ENCODE measurements around the gene TMEM150B.

The TMEM150B gene, protein sequence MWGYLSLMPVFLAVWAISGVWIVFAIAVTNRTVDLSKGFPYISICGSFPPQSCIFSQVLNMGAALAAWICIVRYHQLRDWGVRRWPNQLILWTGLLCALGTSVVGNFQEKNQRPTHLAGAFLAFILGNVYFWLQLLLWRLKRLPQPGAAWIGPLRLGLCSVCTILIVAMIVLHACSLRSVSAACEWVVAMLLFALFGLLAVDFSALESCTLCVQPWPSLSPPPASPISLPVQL

DNA sequence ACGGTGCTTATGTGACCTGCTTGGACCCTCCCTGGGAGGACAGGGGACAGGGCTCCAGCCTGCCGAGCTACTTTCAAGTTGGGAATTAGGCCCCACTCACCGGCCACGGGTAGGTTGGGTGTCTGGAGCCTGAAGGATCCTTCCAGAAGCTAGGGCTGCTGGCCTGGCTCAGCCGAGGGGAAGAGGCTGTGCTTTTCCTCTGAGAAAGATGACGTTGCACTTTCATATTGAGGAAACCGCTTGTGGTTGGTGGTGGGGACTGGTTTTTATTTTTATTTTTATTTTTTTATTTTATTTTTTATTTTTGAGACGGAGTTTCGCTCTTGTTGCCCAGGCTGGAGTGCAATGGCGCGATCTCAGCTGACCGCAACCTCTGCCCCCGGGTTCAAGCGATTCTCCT is at the start of gene TMEM150B:
Gene TMEM150B (minus strand): TSS at position 170 of the 400 bp plus-strand sequence. CDS start 4,305 bp downstream, outside the sequence.
- no peak for FAIRE-seq

DNA sequence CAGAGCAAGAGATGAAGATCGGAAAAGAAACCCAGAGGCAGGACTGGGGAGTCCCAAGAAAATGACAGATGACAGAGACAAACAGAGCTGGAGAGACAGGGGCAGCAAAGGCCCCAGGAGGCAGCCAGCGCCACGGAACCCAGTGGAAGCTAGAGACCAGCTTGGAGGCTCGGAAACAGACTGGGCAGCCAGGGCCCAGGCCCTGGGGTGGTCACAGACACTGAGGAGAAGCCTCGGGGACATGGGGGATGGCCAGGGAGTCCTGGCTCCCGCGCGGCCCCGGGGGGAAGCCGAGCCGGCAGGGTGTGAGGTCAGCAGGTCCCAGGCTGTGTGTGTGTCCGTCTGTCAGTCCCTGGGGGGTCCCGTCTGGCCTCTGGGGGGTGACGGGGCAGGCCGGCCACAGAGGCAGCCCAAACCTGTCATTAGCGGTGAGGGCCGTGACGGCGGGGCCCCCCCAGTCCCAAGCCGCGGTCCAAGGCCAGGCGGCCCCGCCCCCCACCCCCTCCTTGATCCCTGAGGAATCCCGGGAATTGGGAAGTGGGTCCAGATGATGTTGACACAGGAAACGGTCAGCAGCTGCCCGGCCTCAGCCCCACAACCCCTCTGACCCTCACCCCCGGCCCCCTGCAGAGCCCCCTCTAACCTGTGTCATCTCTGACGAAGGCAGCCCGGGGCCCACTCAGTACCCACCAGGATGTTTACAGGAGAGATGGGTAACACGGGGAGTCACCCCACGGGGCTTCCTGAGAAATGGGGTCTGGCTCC is 49.0 kb upstream of the TMEM150B start:
- FAIRE-seq, result no peak

DNA sequence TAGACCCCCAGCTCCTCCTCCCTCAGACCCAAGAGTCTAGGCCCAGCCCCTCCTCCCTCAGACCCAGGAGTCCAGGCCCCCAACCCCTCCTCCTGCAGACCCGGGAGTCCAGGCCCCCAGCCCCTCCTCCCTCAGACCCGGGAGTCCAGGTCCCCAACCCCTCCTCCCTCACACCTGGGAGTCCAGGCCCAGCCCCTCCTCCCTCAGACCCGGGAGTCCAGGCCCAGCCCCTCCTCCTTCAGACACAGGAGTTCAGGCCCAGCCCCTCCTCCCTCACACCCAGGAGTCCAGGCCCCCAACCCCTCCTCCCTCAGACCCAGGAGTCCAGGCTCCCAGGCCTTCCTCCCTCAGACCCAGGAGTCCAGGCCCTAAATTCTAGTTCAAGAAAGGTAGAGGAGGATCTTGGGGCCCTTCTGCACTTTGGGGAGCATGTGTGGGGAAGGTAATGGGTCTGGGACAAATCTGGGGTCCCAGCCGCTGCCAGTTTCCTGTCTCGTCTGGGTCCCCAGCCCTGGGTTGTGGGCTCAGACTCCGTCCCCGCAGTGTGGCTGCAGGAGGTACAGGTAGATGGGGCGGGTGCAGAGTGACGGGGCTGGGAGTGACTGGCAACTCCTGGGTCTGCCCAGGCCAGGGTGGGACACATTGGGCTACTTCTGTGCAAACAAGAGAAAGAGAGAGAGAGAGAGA is 48.3 kb upstream of the TMEM150B start:
- no peak for FAIRE-seq

DNA sequence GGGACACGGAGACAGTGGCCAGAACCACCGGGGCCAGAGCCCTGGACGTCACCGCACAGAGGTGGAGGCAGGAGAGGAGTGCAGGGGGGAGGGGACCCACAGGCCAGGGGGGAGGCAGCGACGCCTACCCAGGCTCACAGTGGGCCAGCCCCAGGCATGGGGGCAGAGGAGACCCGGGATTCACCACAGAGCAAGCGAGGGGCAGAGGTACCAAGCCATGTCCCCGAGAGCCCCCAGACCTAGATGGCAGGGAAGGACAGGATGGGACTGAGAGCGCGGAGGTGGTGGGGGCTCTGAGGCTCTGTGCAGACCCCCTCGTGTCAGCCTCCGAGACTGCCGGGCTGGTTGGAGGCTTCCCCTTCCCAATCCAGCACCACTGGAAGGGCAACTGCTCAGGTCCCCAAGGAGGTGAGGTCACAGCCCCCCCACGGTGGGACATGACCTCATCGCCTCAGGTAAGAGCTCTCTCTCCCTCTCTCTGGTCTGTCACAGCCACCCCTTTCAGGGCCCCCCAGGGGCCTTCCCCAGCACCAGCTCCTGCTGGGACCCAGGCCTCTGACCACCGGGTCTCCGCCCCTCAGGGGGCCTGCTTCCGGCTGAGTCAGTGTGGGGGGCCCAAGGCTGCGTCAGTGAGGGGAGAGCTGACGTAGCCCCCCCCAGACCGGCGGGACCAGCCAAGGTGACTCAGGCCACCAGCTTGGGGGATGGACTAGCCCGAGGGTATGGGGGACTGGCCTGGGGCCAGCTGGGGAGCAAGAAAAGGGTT is 47.4 kb upstream of the TMEM150B start:
- FAIRE-seq, result no peak

DNA sequence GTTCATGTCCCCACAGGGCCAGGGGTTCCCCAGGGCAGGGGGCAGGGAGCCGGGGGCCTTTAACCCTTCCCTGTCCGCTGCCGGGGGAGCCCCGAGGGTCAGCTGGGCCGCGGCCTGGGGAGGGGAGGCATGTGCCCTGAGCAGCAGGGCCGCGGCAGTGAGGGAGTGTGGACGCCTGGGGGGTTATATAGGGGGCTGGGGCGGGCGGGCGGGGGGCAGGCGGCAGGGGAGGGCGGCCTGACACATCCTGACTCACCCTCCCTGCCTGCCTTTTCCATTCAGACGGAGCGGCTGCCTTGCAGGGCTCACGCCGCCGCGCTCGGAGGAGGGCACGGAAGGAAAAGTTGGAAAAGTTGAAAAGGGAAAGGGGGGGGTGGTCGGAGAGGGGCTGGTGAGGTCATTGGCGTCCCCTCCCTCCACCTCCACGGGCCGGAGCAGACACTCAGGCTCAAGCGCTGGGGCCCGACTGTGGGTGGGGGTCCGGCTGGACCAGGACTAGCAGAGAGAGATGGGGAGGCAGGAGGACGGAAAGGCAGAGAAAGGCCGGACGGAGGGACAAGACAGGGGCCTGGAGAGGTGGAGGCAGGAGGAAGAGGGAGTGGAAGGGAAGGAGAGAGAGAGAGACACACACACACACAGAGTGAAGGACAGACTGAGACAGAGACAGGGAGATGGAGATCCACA is 45.3 kb upstream of the TMEM150B start, which contains the start of gene IL11:
Gene IL11 (minus strand): TSS at position 159 of the 684 bp plus-strand sequence. CDS start 153 bp downstream, at position 6.
- no peak for FAIRE-seq

DNA sequence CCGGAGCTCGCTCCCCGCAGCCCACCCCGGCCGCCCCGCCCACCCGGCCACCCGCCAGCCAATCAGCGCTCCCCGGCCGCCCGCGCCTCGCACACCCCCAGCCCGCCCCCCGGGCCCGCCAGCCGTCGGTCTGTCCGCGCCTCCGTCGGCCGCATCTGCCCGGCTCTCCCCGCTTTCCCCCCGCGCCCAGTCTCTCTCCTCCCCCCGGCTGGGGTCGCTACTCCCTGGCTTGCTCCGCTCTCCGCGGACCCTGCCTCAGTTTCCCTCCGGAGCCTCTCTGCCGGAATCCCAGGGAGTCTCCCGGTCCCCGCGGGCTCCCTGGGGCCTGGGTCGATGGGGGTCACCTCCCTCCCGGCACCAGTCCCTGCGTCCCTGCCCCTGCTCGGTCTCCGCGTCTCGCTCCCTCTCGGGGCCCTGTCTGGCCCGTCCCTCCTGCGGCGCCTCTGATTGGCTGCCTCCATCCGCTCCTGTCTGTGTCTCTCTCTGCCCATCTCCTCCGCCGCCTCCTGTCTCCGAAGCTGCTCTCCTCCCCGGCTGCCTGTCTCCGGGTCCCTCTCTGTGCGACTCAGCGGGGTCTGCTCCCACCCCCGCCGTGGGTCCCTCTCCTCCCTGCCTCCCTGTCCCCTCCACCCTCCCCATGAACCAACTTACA is 44.6 kb upstream of the TMEM150B start:
- no peak for FAIRE-seq

DNA sequence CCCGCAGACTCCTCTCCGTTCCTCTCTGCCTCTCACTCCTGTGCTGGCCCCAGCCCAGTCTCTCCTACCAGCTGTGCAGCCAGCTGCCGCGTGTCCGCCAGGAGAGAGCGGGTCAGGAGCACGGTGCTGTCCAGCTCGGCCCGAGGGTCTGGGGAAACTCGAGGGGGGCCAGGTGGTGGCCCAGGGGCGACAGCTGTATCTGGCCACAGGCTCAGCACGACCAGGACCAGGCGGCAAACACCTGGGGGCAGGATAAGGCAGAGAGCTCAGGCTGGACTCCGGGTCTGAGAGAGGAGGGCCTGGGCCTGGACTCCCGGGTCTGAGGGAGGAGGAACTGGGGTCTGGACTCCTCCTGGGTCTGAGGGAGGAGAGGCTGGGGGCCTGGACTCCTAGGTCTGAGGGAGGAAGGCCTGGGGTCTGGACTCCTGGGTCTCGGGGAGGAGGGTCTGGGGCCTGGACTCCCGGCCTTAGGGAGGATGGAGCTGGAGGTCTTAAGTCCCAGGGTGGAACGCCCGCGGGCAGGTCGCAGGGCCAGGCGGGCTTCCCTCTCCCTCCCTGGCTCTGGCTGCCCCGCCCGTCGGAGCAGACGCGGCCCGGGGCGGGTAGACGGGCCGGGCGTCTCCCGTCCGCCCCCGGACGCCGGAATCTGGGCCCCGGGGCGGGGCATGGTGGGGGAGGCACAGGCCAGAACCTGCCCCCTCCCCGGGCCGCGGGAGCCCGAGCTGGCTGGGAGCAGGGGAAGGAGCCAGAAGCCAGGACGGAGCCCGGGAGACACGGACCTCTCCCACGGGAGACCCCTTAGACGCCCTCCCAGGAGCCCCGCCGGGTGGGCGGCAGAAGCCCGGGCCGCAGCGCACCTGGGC is 43.8 kb upstream of the TMEM150B start:
- no peak for FAIRE-seq

DNA sequence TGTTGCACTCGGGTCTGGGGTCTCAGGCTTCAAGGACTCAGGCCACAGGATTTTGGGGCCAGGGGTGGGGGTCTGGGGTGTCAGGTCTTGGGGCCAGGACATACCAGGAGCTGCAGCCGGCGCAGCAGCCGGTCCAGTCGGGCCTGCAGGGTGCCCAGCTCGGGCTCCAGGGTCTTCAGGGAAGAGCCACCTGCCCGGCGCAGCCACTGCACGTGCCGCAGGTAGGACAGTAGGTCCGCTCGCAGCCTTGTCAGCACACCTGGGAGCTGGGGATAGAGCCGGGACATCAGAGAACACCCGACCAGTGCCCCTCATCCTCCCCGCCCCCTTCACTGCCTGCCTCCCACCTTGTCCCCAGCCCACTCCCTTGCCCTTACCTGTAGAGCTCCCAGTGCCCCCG is 43.0 kb upstream of the TMEM150B start:
- no peak for FAIRE-seq

DNA sequence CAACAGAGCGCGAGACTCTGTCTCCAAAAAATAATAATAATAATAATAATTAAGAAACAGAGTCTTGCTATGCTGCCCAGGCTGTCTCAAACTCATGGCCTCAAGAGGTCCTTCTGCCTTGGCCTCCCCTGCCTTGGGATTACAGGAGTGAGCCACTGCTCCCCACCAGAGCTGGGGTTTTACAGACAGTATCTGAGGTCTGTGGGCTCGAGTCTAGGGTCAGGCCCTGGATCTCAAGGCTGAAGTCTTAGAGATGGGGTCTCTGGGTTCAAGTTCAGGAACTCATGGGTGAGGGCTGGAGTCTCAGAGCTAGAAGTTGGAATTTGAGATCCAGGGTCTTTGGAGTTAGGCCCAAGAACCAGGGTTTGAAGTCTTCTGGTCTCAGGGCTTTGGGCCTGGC is 41.6 kb upstream of the TMEM150B start:
- FAIRE-seq, result no peak

DNA sequence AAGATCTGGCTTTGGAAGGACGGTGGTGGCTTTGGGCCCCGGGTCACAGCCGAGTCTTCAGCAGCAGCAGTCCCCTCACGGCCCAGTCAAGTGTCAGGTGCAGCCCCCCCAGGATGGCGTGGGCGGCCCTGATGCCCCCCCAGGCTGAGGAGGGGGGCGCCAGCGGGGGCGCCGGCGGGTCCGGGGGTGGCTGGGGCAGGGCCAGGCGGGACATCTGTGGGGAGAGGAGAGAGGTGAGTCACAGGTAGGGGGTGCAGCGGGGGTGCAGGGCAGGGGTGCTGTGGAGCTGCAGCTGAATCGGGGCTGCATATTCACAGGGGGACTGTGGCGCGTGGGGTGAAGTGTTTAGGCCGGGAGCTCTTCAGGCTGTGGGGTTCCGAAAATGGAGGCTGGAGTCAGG is 40.8 kb upstream of the TMEM150B start:
- FAIRE-seq, result no peak

DNA sequence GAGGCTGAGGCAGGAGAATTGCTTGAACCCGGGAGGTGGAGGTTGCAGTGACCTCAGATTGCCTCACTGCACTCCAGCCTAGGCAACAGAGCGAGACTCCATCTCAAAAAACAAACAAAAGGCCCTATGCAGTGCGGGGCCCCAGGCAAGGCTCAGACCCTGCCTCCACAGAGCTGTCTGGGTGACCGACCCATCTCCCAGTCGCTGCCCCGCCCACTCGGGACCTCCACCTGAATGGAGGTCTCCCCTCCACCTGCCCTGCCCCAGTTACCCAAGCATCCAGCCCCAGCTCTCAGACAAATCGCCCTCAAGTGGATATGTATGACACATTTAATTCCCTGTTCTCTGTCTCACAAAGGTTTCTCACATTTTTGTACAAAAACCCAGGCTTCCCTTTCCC is 40.1 kb upstream of the TMEM150B start:
- no peak for FAIRE-seq

DNA sequence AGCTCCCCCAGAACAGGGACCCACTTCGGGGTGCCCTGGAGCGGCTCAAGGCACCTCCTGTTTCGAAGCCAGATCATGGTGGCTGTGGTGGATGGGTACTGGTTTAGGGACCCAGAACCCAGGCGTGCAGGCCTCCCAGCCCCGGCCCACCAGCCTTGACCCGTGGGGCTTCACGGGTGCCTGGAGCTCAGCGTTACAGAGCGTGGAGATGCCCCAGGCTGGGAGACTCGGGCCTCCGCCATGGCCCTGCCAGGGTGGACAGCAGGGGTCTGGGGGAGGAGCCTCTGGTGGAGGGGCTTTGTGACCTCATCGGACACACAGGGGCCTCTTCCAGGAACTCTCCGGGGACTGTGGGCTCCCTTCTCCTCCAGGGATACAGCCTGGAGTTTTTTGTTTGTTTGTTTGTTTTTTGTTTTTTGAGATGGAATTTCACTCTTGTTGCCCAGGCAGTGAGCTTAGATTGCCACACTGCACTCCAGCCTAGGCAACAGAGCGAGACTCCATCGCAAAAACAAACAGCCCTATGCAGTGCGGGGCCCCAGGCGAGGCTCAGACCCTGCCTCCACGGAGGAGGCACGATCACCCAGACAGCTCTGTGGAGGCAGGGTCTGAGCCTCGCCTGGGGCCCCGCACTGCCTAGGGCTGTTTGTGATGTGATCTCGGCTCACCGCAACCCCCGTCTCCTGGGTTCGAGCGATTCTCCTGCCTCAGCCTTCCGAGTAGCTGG is 38.0 kb upstream of the TMEM150B start, which contains the start of gene GARIN5B:
Gene GARIN5B (minus strand): TSS at position 271 of the 727 bp plus-strand sequence. CDS start 194 bp downstream, at position 77.
- FAIRE-seq, result no peak

DNA sequence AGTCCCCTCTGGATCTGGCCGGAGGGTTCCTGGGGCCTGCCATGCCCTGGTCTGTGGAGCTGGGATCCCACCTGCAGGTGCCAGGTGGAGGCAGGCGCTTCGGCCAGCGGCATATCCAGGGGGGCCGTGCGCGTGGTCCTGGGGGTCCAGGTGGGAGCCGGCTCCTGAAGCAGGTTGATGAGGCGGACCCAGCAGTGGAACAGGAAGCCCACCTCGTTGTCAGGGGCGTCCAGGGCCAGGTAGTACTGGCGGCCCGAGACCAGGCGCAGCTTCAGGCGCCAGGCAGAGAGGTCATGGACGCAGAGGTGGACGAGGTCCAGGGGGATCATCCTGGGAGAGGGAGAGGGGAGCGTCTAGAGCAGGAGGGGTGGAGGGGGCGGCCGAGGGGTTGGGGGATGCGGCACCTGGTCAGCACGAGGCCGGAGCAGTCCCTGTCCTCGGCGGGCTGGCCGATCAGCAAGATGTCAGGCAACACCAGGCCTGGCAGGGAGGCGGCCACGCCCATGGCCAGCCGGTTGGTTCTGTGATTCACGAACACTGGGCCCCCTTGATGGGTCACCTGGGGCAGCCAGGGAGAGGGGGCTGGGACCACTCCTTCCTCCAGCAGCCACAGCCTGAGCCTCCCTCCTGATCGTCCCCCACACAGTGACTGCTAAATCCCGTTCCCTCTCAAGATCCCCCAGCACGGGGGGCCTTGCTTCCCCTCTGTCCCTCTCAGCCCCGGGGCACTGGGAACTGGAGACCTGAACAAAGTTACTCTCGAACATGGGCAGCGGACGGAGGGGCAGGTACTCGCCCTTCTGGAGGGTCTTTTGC is 37.2 kb upstream of the TMEM150B start:
- FAIRE-seq, result no peak

DNA sequence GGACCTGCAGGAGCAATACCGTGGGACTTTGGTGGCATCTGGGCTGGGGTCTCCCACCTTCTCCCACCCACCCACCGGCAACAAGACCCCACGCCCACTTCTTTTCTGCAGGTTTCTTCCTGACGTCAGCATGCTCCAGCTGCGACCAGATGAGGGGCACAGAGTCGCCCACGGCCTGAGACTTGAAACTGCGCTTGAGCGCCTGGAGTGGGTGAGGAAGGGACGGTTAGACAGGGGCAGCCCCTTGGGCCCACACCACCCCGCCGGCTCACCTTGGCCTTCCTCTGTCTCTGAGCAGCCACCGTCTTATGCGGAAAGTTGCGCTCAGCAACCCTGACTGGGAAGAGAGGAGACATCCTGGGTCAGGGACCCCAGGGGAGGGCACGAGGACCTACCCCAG is 35.8 kb upstream of the TMEM150B start:
- no peak for FAIRE-seq

DNA sequence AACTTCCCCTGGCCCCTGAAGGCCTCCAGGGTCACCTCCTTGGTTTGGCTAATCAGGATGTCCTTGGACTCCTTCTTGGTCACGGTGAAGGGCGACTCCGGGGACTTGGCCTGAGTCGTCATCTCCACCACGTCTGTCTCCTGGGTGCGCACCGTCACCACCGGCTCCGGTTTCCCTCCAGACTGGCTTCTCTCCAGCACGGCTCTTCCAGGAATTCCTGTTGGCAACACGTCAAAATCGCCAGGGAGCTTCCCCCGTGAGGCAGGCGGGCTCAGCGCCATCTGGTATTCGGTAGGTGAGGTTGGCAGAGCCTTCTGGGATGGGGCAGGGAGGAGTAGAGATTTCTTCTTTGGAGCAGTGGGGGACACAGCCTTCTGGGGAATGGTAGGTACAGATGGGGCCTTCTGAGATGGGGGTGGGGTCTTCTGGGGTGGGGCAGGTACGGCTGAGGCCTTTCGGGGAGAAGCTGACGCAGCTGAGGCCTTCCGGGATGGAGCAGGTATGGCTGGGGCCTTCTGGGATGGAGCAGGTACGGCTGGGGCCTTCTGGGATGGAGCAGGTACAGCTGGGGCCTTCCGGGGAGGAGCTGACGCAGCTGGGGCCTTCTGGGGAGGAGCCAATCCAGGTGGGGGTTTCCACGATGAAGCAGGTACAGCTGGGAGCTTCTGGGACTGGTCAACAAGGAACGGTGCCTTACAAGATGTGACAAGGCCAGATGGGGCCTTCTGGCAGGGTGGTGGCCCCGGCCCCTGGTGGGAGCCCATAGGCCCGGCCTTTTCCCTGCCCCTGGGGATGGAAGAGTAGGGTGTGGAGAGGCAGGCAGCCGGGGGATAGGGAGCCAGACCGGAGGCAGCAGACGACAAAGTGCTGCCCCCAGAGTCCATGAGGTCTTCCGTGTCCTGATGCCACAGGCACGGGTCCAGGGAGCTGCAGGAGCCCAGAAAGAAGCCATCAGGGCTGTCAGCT is 34.1 kb upstream of the TMEM150B start:
- FAIRE-seq, result no peak

DNA sequence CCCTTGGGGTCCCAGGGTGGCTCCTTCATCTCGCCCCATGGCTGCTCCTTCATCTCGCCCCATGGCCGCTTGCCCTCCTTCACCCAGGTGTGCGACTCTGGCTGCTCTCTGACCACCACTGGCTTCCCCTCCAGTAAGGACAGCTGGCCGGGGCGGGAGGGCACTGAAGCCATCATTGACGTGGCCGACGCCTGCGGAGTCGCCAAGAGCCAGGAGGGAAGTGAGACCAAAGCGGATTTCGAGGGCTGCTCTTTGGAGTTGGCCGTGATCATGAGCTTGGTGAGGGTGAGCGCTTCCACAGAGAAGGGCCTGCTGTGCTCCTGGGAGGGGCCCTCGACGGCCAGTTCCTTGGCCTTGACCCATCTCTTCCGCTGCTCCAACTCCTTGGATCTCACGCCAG is 33.4 kb upstream of the TMEM150B start:
- no peak for FAIRE-seq

DNA sequence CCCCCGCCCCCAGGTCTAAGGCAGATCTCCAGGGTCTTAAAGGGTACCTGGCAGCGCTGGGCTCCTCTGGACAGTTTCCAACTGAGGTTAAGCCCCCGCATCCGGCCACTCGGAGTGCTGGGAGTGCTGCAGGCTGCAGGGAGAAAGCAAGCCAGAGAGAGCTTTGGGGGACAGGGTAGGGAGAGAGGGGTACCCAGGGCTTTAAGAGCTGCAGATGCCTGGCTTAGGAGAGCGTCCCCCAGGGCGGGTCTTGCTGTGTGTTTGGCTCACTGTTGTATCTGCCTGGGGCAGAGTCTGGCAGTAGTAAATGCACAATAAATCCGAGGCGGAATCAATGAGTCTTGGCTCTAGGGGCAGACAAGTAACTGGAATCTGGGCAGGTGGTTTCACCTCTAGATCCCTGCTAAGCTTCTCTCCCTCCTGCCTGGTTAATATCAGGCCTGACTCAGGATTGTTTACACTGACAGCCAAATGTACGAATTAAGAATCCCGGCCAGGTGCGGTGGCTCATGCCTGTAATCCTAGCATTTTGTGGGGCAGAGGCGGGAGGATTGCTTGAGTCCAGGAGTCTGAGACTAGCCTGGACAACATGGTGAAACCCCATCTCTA is 30.2 kb upstream of the TMEM150B start:
- FAIRE-seq, result no peak

Measured in islet of Langerhans (tissue), 1 donor.